H1 (cell line): ENCODE results near the gene LAMB1. TPM values are rescaled to one million over a fixed set of nuclear protein-coding genes. Genes with fewer than 3 reads are reported as not detected.

ENCODE experiments used
- RBBP5 ChIP-seq: IDR thresholded peaks from 2 replicates; pipeline ENCODE4 v1.7.1; 2012; ENCODE audit warnings: low read depth, mild to moderate bottlenecking, inconsistent platforms, low read length, moderate library complexity, borderline replicate concordance
- SUZ12 ChIP-seq: fragments of 200-600 bp; sonication (generic); IDR thresholded peaks from 2 replicates; pipeline ENCODE4 v1.6.1; 2012; ENCODE audit warnings: mild to moderate bottlenecking, inconsistent platforms, low read length, moderate library complexity, mixed read lengths
- polyA plus RNA-seq, 7 experiments: library from polyadenylated mRNA; depleted of rRNA in 3 of 7; stranded (reverse) in 5 of 7; unstranded in 2 of 7; fragments of >200 nt in 5 of 7; fragments of 200-250 nt in 2 of 7; gene quantifications; 1 replicate in 5 of 7; 2 replicates in 1 of 7; 4 replicates in 1 of 7; pipeline versions ENCODE4 v1.2.1 to v1.2.3, GENCODE V29; 2011 to 2013; ENCODE audit warnings: missing spikeins in 2 of 7, mixed read lengths in 2 of 7
- total RNA-seq: library from RNA; stranded (reverse); fragmentation: NEBNext Ultra II Directional; extraction: Animal tissue kit (Norgen Biotek cat#: 25700); gene quantifications from 2 replicates; pipeline ENCODE4 v1.2.1, GENCODE V29; 2021

The LAMB1 gene
- total and polyA plus RNA-seq, 2 of the 8 experiments (the other 6 are each of a cell fraction or from before 2014, with no cell fraction given), result 31.9 to 38.5 TPM

DNA sequence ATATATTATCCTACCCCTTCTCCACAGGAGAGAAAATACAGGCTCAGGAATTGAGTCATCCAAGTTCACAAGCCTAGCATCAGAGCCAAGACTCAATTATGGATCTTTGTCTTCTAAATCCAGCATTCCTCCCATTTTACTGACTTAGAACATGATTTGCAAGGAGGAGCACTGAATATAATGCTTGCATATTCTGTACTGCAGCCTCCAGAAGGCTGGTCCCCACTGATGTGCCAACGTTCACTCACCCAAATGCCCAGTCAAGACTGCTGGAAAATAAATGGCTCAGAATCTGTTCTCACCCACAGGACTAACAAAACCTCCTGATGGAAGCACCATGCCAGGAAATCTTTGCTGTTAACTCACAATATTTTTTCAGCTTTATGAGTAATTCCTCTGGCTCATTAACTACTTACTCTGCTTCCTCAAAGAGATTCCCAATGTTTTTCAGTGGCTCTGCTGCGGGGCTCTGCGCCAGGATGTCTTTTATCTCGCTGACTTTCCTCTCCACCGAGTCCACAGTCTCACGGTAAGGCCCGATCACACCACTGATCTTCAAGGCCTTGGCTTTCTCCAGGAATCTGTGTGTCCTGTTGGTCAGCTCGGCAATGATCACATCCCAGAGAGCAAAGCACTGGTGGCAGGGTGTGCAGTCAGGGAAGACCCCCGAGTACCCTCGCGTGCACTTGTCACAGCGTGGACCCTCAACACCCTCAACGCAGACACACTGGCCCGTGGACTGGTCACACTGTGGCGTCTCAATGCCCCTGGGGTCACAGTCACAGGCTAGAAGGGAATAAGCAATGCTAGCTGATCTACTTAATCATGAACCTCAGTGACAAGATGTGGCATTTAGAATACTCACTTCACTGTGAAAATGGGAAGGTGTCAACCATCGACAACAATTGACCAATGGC, 63.1 kb downstream of the LAMB1 start (continued):
- TF ChIP-seq SUZ12, result no peak
- TF ChIP-seq RBBP5, result no peak
